KMS-11 (cell line): ENCODE data around the gene SRBD1.
A peak's percentile ranks its signal among the peaks of the same experiment; 100 is the strongest.

Experiments used
- H2AFZ ChIP-seq: fragments of 200-600 bp; sonication (generic); 2 replicates; pipeline ENCODE4 v1.6.1; 2016; ENCODE audit warnings: antibody characterized with exemption, mixed run types, low read depth
- H3K27ac ChIP-seq: fragments of 200-600 bp; sonication (generic); 2 replicates; pipeline ENCODE4 v1.6.1; 2016; ENCODE audit warnings: mild to moderate bottlenecking, mixed run types
- H3K27me3 ChIP-seq: fragments of 200-600 bp; sonication (generic); 2 replicates; pipeline ENCODE4 v1.6.1; 2017; ENCODE audit warnings: mild to moderate bottlenecking, low read depth, mixed run types, moderate library complexity; ENCODE audit not compliant: insufficient read depth
- H3K36me3 ChIP-seq: fragments of 200-600 bp; sonication (generic); 2 replicates; pipeline ENCODE4 v1.6.1; 2017; ENCODE audit warnings: mild to moderate bottlenecking, mixed run types; ENCODE audit not compliant: insufficient read depth
- H3K4me1 ChIP-seq: fragments of 200-600 bp; sonication (generic); 2 replicates; pipeline ENCODE4 v1.6.1; 2016; ENCODE audit warnings: mild to moderate bottlenecking, low read depth, mixed run types; ENCODE audit not compliant: poor library complexity, severe bottlenecking
- H3K4me2 ChIP-seq: fragments of 200-600 bp; sonication (generic); 2 replicates; pipeline ENCODE4 v1.7.0; 2016; ENCODE audit warnings: mild to moderate bottlenecking, mixed run types
- H3K4me3 ChIP-seq: fragments of 200-600 bp; sonication (generic); IDR thresholded peaks from 2 replicates; pipeline ENCODE4 v1.6.1; 2017; ENCODE audit warnings: low read depth, low read length, mixed read lengths; ENCODE audit not compliant: insufficient read depth
- H3K79me2 ChIP-seq: fragments of 200-600 bp; sonication (generic); 2 replicates; pipeline ENCODE4 v1.6.1; 2016; ENCODE audit warnings: low read depth, mixed run types; ENCODE audit not compliant: insufficient read depth
- H3K9ac ChIP-seq: fragments of 200-600 bp; sonication (generic); 2 replicates; pipeline ENCODE4 v1.6.1; 2016; ENCODE audit warnings: mild to moderate bottlenecking, mixed run types
- H4K20me1 ChIP-seq: fragments of 200-600 bp; sonication (generic); 2 replicates; pipeline ENCODE4 v1.6.1; 2016; ENCODE audit warnings: mild to moderate bottlenecking, mixed run types; ENCODE audit not compliant: insufficient read depth
- CTCF ChIP-seq: fragments of 200-600 bp; sonication (generic); conservative IDR thresholded peaks from 2 replicates; pipeline ENCODE4 v1.6.1; 2017; ENCODE audit warnings: low read depth, mild to moderate bottlenecking, antibody characterized with exemption, low read length, moderate library complexity, mixed read lengths

SRBD1 gene

GRCh38 chr2:45510701-45511420, 100.2 kb downstream of the SRBD1 start:
- Histone ChIP-seq H3K4me2 (no peak overlapping the region), H3K9ac (no peak overlapping the region), H4K20me1 (no peaks in the 10 kb centered on the region), H3K27me3 (no peaks in the 10 kb centered on the region), H3K36me3 (no peaks in the 10 kb centered on the region), H3K79me2 (no peaks in the 10 kb centered on the region), H2AFZ (no peak overlapping the region), H3K27ac (no peak overlapping the region), H3K4me1 (peaks cover 13% of the 10 kb centered on the region), H3K4me3 (no peak overlapping the region)
- no peak for TF ChIP-seq CTCF

- Histone ChIP-seq H3K4me2 (no peak overlapping the region; the same call in 1 of the 2 replicates), H3K4me3 (no peak overlapping the region), H2AFZ (no peak overlapping the region), H4K20me1 (no peaks in the 10 kb centered on the region), H3K27me3 (no peaks in the 10 kb centered on the region), H3K4me1 (peaks cover 42% of the 10 kb centered on the region), H3K27ac (no peak overlapping the region), H3K9ac (no peak overlapping the region), H3K79me2 (no peaks in the 10 kb centered on the region), H3K36me3 (no peaks in the 10 kb centered on the region)
- no peak for TF ChIP-seq CTCF
Measured at GRCh38 chr2:45506756-45507155, 104.3 kb downstream of the SRBD1 start.

- Histone ChIP-seq H3K4me3 (no peak overlapping the region), H2AFZ (peak overlapping the region; percentile 0; the same call in 1 of the 2 replicates), H3K4me1 (peaks cover 42% of the 10 kb centered on the region), H3K4me2 (peak overlapping the region; percentile 66), H4K20me1 (no peaks in the 10 kb centered on the region), H3K79me2 (no peaks in the 10 kb centered on the region), H3K27ac (peak overlapping the region; percentile 84), H3K9ac (peak overlapping the region; percentile 36; the same call in 1 of the 2 replicates), H3K36me3 (no peaks in the 10 kb centered on the region), H3K27me3 (no peaks in the 10 kb centered on the region)
- no peak for TF ChIP-seq CTCF
Measured at GRCh38 chr2:45505138-45505537, 105.9 kb downstream of the SRBD1 start.

- H3K79me2 ChIP-seq: no peaks in the 10 kb centered on the region
- no peaks in the 10 kb centered on the region for H4K20me1 ChIP-seq
- peaks cover 71% of the 10 kb centered on the region for H3K4me1 ChIP-seq
- peak overlapping the region; percentile 18; the same call in 1 of the 2 replicates for H3K4me2 ChIP-seq
- H3K9ac ChIP-seq: no peak overlapping the region
- H3K36me3 ChIP-seq: no peaks in the 10 kb centered on the region
- no peak for TF ChIP-seq CTCF
- H3K4me3 ChIP-seq: no peak overlapping the region
- no peak overlapping the region for H3K27ac ChIP-seq
- H2AFZ ChIP-seq: no peak overlapping the region
- H3K27me3 ChIP-seq: no peaks in the 10 kb centered on the region
Measured at GRCh38 chr2:45498661-45499550, 112.2 kb downstream of the SRBD1 start.
